GM13976 (cell line): ENCODE data around the gene MEST.
"Not testable (repeated sequence)": the region's sequence is repeated elsewhere in the genome, so short reads cannot be mapped to it uniquely, and the experiment has no call there.

Experiments used
- DNase-seq: peaks from one replicate; pipeline ENCODE4 v3.0.0; 2012; ENCODE audit warnings: low spot score
- in situ Hi-C: fragments of 300-500 bp; cut with MboI; formaldehyde crosslinking; loops from one replicate; pipeline ENCODE4 v1.12.0; 2022; ENCODE audit warnings: low sequenced_read_pairs, mixed read lengths, inconsistent platforms; ENCODE audit not compliant: unreplicated experiment
- TF ChIP-seq, protein P1 (sequence below): IDR thresholded peaks from 2 replicates; pipeline ENCODE4 v1.5.1; 2012; ENCODE audit warnings: borderline replicate concordance, mild to moderate bottlenecking; ENCODE audit not compliant: insufficient read depth; ENCODE audit errors: extremely low read depth, missing control alignments, control extremely low read depth

Gene MEST

GRCh38 chr7:130515315-130516040, 23.6 kb downstream of the MEST start:
- no peak for DNase-seq
- in situ Hi-C loops = no loop called here
- TF ChIP-seq, protein P1, sequence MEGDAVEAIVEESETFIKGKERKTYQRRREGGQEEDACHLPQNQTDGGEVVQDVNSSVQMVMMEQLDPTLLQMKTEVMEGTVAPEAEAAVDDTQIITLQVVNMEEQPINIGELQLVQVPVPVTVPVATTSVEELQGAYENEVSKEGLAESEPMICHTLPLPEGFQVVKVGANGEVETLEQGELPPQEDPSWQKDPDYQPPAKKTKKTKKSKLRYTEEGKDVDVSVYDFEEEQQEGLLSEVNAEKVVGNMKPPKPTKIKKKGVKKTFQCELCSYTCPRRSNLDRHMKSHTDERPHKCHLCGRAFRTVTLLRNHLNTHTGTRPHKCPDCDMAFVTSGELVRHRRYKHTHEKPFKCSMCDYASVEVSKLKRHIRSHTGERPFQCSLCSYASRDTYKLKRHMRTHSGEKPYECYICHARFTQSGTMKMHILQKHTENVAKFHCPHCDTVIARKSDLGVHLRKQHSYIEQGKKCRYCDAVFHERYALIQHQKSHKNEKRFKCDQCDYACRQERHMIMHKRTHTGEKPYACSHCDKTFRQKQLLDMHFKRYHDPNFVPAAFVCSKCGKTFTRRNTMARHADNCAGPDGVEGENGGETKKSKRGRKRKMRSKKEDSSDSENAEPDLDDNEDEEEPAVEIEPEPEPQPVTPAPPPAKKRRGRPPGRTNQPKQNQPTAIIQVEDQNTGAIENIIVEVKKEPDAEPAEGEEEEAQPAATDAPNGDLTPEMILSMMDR = no peak

GRCh38 chr7:130521258-130521951, 29.5 kb downstream of the MEST start:
- in situ Hi-C loops = no loop called here
- no peak for DNase-seq
- TF ChIP-seq, protein P1 = no peak

DNA sequence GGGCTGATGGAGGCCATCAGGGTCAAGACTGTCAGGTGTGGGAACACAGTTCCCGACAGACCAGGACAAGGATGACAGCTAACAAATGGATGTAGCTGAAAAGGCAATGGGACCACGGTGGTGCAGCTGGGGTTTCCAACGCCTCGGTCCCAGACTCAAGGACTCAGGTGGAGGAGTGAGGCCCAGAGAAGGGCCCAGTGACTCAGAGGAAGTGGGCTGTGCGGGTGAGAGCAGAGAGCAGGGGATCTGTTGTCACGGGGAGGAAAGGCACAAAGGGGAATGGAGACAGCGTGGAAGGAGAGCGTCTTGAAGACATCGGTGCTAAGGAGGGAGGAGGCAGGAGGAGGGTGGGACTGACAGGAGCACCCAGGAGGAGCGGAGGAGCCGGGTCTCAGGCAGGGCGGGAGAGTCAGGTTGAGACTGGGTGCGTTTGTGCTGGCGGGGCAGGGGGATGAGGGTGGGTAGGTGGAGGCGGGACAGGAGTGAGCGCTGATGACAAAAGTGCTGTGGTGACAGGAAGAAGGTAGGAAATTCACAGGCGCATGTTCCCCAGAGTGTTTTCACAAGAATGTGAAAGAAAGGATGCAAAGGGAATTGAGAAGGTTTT, 31.7 kb downstream of the MEST start:
- DNase-seq, in situ Hi-C loops: not testable (repeated sequence)

DNA sequence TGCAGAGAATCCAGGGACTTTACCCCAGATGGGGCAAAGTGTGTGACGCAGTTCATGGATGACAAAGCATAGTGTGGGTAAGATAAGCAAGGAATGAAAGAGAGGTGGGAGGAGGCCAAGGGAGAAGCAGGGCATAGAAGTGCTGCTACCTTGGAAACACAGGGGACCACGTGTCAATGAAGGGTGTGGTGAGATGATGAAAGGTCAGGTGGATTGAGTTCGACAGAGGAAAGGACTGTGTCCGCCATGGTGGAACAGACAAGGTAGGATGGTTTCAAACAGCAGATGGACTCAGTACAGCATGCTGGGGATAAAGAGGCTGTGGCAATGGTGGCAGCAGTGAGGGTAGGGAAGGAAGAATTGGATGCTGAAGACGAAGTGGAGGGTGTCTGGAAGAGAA, 32.7 kb downstream of the MEST start:
- in situ Hi-C loops = no loop called here
- TF ChIP-seq, protein P1 = no peak
- DNase-seq = no peak

DNA sequence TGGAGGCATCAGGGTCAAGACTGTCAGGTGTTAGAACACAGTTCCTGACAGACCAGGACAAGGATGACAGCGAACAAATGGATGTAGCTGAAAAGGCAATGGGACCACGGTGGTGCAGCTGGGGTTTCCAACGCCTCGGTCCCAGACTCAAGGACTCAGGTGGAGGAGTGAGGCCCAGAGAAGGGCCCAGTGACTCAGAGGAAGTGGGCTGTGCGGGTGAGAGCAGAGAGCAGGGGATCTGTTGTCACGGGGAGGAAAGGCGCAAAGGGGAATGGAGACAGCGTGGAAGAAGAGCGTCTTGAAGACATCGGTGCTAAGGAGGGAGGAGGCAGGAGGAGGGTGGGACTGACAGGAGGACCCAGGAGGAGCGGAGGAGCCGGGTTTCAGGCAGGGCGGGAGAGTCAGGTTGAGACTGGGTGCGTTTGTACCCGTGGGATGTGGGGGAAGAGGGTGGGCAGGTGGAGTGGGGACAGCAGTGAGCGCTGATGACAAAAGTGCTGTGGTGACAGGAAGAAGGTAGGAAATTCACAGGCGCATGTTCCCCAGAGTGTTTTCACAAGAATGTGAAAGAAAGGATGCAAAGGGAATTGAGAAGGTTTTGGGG, 36.0 kb downstream of the MEST start:
- in situ Hi-C loops, DNase-seq: not testable (repeated sequence)

- in situ Hi-C loops = no loop called here
- TF ChIP-seq, protein P1 = no peak
- DNase-seq = no peak
Measured at GRCh38 chr7:130529417-130529816, 37.5 kb downstream of the MEST start.

DNA sequence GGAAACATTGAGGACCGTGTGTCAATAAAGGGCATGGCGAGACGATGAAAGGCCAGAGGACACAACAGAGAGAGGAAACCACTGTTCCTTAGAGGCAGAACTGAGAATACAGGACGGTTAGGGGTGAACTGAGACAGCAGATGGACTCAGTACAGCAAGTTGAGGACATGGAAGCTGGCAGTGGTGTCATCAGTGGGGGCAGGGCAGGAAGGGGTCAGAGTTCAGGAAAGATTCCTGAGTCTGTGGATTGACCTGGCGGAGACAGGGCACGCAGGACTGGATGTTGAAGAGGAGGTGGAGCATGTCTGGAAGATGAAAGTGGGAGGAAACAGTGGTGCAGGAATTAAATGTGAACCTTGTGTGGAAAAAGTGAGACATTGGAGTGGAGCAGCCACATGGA, 46.0 kb downstream of the MEST start:
- DNase-seq, in situ Hi-C loops: not testable (repeated sequence)

DNA sequence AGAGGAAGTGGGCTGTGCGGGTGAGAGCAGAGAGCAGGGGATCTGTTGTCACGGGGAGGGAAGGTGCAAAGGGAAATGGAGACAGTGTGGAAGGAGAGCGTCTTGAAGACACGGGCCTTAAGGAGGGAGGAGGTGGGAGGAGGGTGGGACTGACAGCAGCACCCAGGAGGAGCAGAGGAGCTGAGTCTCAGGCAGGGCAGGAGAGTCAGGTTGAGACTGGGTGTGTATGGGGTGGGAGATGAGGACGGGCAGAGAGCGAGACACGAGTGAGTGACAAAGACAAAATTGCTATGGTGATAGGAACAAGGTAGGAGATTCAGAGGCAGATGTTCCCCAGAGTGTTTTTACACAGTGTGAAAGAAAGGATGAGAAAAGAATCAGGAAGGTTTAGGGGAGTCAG, 49.4 kb downstream of the MEST start:
- in situ Hi-C loops = not testable (repeated sequence)

DNA sequence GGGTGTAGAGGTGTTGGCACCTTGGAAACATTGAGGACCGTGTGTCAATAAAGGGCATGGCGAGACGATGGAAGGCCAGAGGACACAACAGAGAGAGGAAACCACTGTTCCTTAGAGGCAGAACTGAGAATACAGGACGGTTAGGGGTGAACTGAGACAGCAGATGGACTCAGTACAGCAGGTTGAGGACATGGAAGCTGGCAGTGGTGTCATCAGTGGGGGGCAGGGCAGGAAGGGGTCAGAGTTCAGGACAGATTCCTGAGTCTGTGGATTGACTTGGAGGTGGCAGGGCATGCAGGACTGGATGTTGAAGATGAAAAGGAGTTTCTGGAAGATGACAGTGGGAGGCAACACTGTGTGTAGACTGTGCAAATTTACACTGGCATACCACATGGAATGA, 50.4 kb downstream of the MEST start:
- DNase-seq, in situ Hi-C loops: not testable (repeated sequence)

More for the DNA sequence above, 49.4 kb downstream of the MEST start:
- not testable (repeated sequence) for DNase-seq
